Nephron (organoid): ENCODE measurements around the gene CD44.

Experiments used
- H3K27ac Mint-ChIP-seq, 3 experiments: 2 replicates each; pipeline ENCODE4 v1.8.0; 2020; ENCODE audit warnings: mixed read lengths in 3 of 3, mild to moderate bottlenecking in 2 of 3, moderate library complexity in 1 of 3
- H3K27me3 Mint-ChIP-seq: 2 replicates; pipeline ENCODE4 v1.8.0; 2021; ENCODE audit warnings: low read depth, mild to moderate bottlenecking, moderate library complexity, mixed read lengths
- H3K36me3 Mint-ChIP-seq: 2 replicates; pipeline ENCODE4 v1.8.0; 2020; ENCODE audit warnings: low read depth, mixed read lengths
- H3K4me1 Mint-ChIP-seq: 2 replicates; pipeline ENCODE4 v1.8.0; 2020; ENCODE audit warnings: mixed read lengths
- H3K4me3 Mint-ChIP-seq, 3 experiments: 2 replicates each; pipeline ENCODE4 v1.8.0; 2020; ENCODE audit warnings: mild to moderate bottlenecking in 3 of 3, mixed read lengths in 3 of 3, moderate library complexity in 2 of 3
- H3K9me3 Mint-ChIP-seq: 2 replicates; pipeline ENCODE4 v1.8.0; 2020; ENCODE audit warnings: mixed read lengths
- CTCF ChIP-seq, 3 experiments: fragments of 200-600 bp; sonication (generic); IDR thresholded peaks; one replicate each; pipeline ENCODE4 v1.5.0; 2021; ENCODE audit warnings: antibody characterized with exemption in 3 of 3; ENCODE audit not compliant: unreplicated experiment in 3 of 3

Gene CD44

DNA sequence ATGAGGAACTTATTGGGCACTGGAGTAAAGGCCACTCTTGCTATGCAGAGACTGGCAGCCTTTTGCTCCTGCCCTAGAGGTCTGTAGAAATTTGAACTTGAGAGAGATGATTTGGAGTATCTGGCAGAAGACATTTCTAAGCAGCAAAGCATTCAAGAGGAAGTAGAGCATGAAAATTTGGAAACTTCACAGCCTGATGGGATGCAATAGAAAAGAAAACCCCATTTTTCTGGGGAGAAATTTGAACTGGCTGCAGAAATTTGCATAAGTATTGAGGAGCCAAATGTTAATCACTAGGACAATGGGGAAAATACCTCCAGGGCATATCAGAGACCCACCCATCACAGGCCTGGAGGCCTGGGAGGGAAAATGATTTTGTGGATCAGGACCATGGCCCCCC, 29.9 kb upstream of the CD44 start:
- H3K4me1 Mint-ChIP-seq = peaks cover 5% of the 10 kb centered on the region
- H3K9me3 Mint-ChIP-seq = no peaks in the 10 kb centered on the region
- no peak for TF ChIP-seq CTCF (IDR thresholded peaks at IDR 0.05; ENCODE audit: unreplicated experiment in 3 of 3)
- no peak overlapping the region for H3K4me3 Mint-ChIP-seq
- peaks cover 22% of the 10 kb centered on the region for H3K27me3 Mint-ChIP-seq
- H3K36me3 Mint-ChIP-seq = no peaks in the 10 kb centered on the region
- no peak overlapping the region for H3K27ac Mint-ChIP-seq

- H3K4me3 Mint-ChIP-seq = no peak overlapping the region
- H3K4me1 Mint-ChIP-seq = peaks cover 5% of the 10 kb centered on the region
- no peaks in the 10 kb centered on the region for H3K9me3 Mint-ChIP-seq
- H3K27ac Mint-ChIP-seq = no peak overlapping the region
- TF ChIP-seq CTCF (IDR thresholded peaks at IDR 0.05; ENCODE audit: unreplicated experiment in 3 of 3) = no peak
- no peaks in the 10 kb centered on the region for H3K36me3 Mint-ChIP-seq
- peaks cover 22% of the 10 kb centered on the region for H3K27me3 Mint-ChIP-seq
Observed at GRCh38 chr11:35109827-35110226, 29.1 kb upstream of the CD44 start.

- no peak for TF ChIP-seq CTCF (IDR thresholded peaks at IDR 0.05; ENCODE audit: unreplicated experiment in 3 of 3)
Observed at GRCh38 chr11:35111161-35112055, 27.6 kb upstream of the CD44 start.

GRCh38 chr11:35112056-35112845, 26.7 kb upstream of the CD44 start:
- Mint-ChIP-seq H3K27ac (no peak overlapping the region), H3K27me3 (peaks cover 22% of the 10 kb centered on the region), H3K4me1 (peaks cover 7% of the 10 kb centered on the region), H3K4me3 (no peak overlapping the region), H3K9me3 (no peaks in the 10 kb centered on the region), H3K36me3 (no peaks in the 10 kb centered on the region)
- no peak for TF ChIP-seq CTCF (IDR thresholded peaks at IDR 0.05; ENCODE audit: unreplicated experiment in 3 of 3)

More at GRCh38 chr11:35111161-35112055, 27.6 kb upstream of the CD44 start:
- Mint-ChIP-seq H3K4me3 (no peak overlapping the region), H3K27me3 (peaks cover 22% of the 10 kb centered on the region), H3K9me3 (no peaks in the 10 kb centered on the region), H3K36me3 (no peaks in the 10 kb centered on the region), H3K4me1 (no peaks in the 10 kb centered on the region), H3K27ac (peak overlapping the region in 1 of 3 experiments; percentile 34)

DNA sequence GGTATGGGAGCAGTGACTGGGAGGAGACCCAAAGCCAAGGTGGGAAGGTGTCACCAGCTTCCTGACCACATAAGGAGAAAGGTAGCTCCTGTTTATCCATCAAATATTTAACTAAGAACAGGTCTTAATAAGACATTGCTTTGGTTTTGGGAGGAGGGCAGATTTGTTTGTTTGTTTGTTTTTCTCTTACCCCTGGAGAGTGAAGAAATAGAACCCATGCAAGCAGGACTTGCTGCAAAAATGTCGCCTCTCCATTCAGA, 26.2 kb upstream of the CD44 start:
- H3K27ac Mint-ChIP-seq = no peak overlapping the region
- peaks cover 12% of the 10 kb centered on the region for H3K4me1 Mint-ChIP-seq
- no peak overlapping the region for H3K4me3 Mint-ChIP-seq
- H3K36me3 Mint-ChIP-seq = no peaks in the 10 kb centered on the region
- peaks cover 26% of the 10 kb centered on the region for H3K27me3 Mint-ChIP-seq
- no peak for TF ChIP-seq CTCF (IDR thresholded peaks at IDR 0.05; ENCODE audit: unreplicated experiment in 3 of 3)
- no peaks in the 10 kb centered on the region for H3K9me3 Mint-ChIP-seq
